K562 (cell line): Measurements from ENCODE around the gene TNNT1. TPM values are rescaled to one million over a fixed set of nuclear protein-coding genes. Genes with fewer than 3 reads are reported as not detected.

Source experiments
- AFF4 ChIP-seq: sonication (generic); formaldehyde crosslinking; IDR thresholded peaks from 2 replicates; pipeline ENCODE4 v1.8.0; 2023; ENCODE audit warnings: mild to moderate bottlenecking, missing genetic modification reagents
- BRF1 ChIP-seq: IDR thresholded peaks from 3 replicates; pipeline ENCODE4 v1.6.1; 2011; ENCODE audit warnings: borderline replicate concordance, mild to moderate bottlenecking; ENCODE audit not compliant: insufficient read length; ENCODE audit errors: extremely low read depth
- GATA2 ChIP-seq: sonication (generic); formaldehyde crosslinking; IDR thresholded peaks from 2 replicates; pipeline ENCODE4 v1.4.0; 2020; ENCODE audit warnings: mild to moderate bottlenecking, missing genetic modification reagents
- GTF3C2 ChIP-seq: IDR thresholded peaks from 3 replicates; pipeline ENCODE4 v1.6.1; 2011; ENCODE audit warnings: borderline replicate concordance, mild to moderate bottlenecking, moderate library complexity; ENCODE audit not compliant: insufficient read length; ENCODE audit errors: extremely low read depth
- HNRNPLL ChIP-seq: fragments of 200-400 bp; formaldehyde crosslinking; IDR thresholded peaks from 2 replicates; pipeline ENCODE4 v1.6.1; 2017; ENCODE audit warnings: low read length, low read depth, mild to moderate bottlenecking; ENCODE audit not compliant: poor library complexity, severe bottlenecking
- IFI16 ChIP-seq: fragments of 250-450 bp; sonication (Bioruptor Pico); IDR thresholded peaks from 2 replicates; pipeline ENCODE4 v2.1.2; 2022; ENCODE audit warnings: mild to moderate bottlenecking, inconsistent platforms
- NR4A1 ChIP-seq, 2 experiments: fragments of 250-450 bp in 1 of 2; fragments of 450-650 bp in 1 of 2; sonication (Bioruptor Pico) in 1 of 2; IDR thresholded peaks; 2 replicates each; pipeline versions ENCODE4 v1.4.0 to v1.6.1; 2016 to 2020; ENCODE audit warnings: mild to moderate bottlenecking in 2 of 2, missing compliant biosample characterization in 1 of 2, missing genetic modification characterization in 1 of 2, moderate library complexity in 1 of 2
- PHB2 ChIP-seq: fragments of 450-650 bp; IDR thresholded peaks from 2 replicates; pipeline ENCODE4 v1.6.1; 2017; ENCODE audit warnings: low read depth
- POLR2AphosphoS2 ChIP-seq: IDR thresholded peaks from 2 replicates; pipeline ENCODE4 v1.6.1; 2012; ENCODE audit warnings: low read length, improper control_type of control experiment
- SIRT6 ChIP-seq: IDR thresholded peaks from one replicate; pipeline ENCODE4 v1.6.1; 2012; ENCODE audit warnings: low read depth, mild to moderate bottlenecking, control low read depth, inconsistent platforms, low read length, moderate library complexity
- TCF3 ChIP-seq: sonication (generic); formaldehyde crosslinking; IDR thresholded peaks from 2 replicates; pipeline ENCODE4 v1.4.0; 2020; ENCODE audit warnings: mild to moderate bottlenecking, missing genetic modification reagents
- ZFP91 ChIP-seq: sonication (generic); formaldehyde crosslinking; IDR thresholded peaks from 2 replicates; pipeline ENCODE4 v1.8.0; 2022; ENCODE audit warnings: mild to moderate bottlenecking, missing genetic modification reagents
- ZNF217 ChIP-seq: sonication (generic); formaldehyde crosslinking; IDR thresholded peaks from 2 replicates; pipeline ENCODE4 v1.8.0; 2022; ENCODE audit warnings: mild to moderate bottlenecking, missing genetic modification reagents
- ZNF253 ChIP-seq: fragments of 250-450 bp; sonication (Bioruptor Pico); conservative IDR thresholded peaks from 2 replicates; pipeline ENCODE4 v1.6.1; 2021; ENCODE audit warnings: mild to moderate bottlenecking
- ZNF644 ChIP-seq: fragments of 200-800 bp; sonication (Bioruptor generic); IDR thresholded peaks from 2 replicates; pipeline ENCODE4 v1.6.1; 2016; ENCODE audit warnings: low read depth, missing genetic modification characterization, missing compliant biosample characterization
- ZNF830 ChIP-seq: fragments of 250-450 bp; sonication (Bioruptor Pico); IDR thresholded peaks from 2 replicates; pipeline ENCODE4 v1.5.0; 2021; ENCODE audit warnings: mild to moderate bottlenecking
- polyA plus RNA-seq, 8 experiments: library from polyadenylated mRNA; depleted of rRNA in 4 of 8; stranded (reverse) in 5 of 8; unstranded in 3 of 8; fragments of >200 nt; fragmentation: Nextera tagmentation in 2 of 8; fragmentation: Illumina TruSeq in 1 of 8; extraction: Ambion mirVana in 2 of 8; extraction: Trizol in 1 of 8; gene quantifications; 2 replicates each; pipeline versions ENCODE4 v1.2.1 to v1.2.3, GENCODE V29; 2011 to 2014; ENCODE audit warnings: inconsistent platforms in 1 of 8, missing spikeins in 1 of 8
- total RNA-seq, 7 experiments: library from RNA; depleted of rRNA in 6 of 7; stranded (reverse); fragments of >200 nt in 6 of 7; fragmentation: Illumina TruSeq in 2 of 7; extraction: Trizol in 2 of 7; gene quantifications; 2 replicates each; pipeline versions ENCODE4 v1.2.1 to v1.2.3, GENCODE V29; 2011 to 2021; ENCODE audit warnings: low replicate concordance in 1 of 7

The TNNT1 gene
- total and polyA plus RNA-seq, 9 of the 15 experiments (the other 6 are each of a cell fraction or from before 2014, with no cell fraction given), result 31.8 to 390 (median 227) TPM

- TF ChIP-seq NR4A1 (CRISPR knock-in tag; IDR thresholded peaks at IDR 0.05), result no peak
- no peak for TF ChIP-seq NR4A1 (tag; IDR thresholded peaks at IDR 0.05)
- TF ChIP-seq TCF3 (CRISPR knock-in tag), result no peak
- TF ChIP-seq ZNF217 (CRISPR knock-in tag), result no peak
- no peak for TF ChIP-seq ZNF830 (CRISPR knock-in tag)
- TF ChIP-seq ZNF253 (CRISPR knock-in tag), result no peak
- TF ChIP-seq ZNF644 (tag), result no peak; the same call in 1 of the 2 replicates
- no peak for TF ChIP-seq POLR2AphosphoS2
- no peak for TF ChIP-seq PHB2
- TF ChIP-seq HNRNPLL, result no peak
- no peak for TF ChIP-seq BRF1
- no peak for TF ChIP-seq IFI16
- no peak for TF ChIP-seq AFF4 (CRISPR knock-in tag)
- no peak for TF ChIP-seq SIRT6
- TF ChIP-seq GTF3C2, result no peak
- TF ChIP-seq ZFP91, result no peak
- TF ChIP-seq GATA2 (CRISPR knock-in tag), result no peak
Measured at GRCh38 chr19:55117663-55118391, 31.2 kb downstream of the TNNT1 start (continued).
